Right lobe of liver (tissue), 4 donors: ENCODE data around the gene KLK15.

Experiments used
- CTCF ChIP-seq, 4 donors: fragments of 200-600 bp in 3 of 4; fragments of 450-650 bp in 1 of 4; IDR thresholded peaks; one replicate each; pipeline versions ENCODE4 v1.5.1 to v1.8.0; 2016 to 2022; ENCODE audit warnings: antibody characterized with exemption in 4 of 4, mild to moderate bottlenecking in 2 of 4
- POLR2A ChIP-seq: fragments of 450-650 bp; IDR thresholded peaks from one replicate; pipeline ENCODE4 v1.6.1; 2017; ENCODE audit warnings: antibody characterized with exemption, mild to moderate bottlenecking
- donor health status: DM: no; HTN: no; CAD: no.
- donor health status: DM: no; HTN: no; CAD: no.
- donor health status: DM: no; HTN: yes; CAD: no.

GRCh38 chr19:50796634-50797428, 36.5 kb downstream of the KLK15 start:
- TF ChIP-seq CTCF (IDR thresholded peaks at IDR 0.05): no peak
- no peak for TF ChIP-seq POLR2A
